Activated B cell treated with CpG ODN at 0.5 μM for 24 hours (primary cell): Measurements from ENCODE around the gene BCAS3. TPM values are rescaled to one million over a fixed set of nuclear protein-coding genes. Genes with fewer than 3 reads are reported as not detected.

Source experiments
- ATAC-seq: fragments of 200-7000 bp; cut with Tn5 transposase; one replicate; pipeline ENCODE4 v1.10.0; 2021; ENCODE audit warnings: low read depth, mild to moderate bottlenecking, moderate library complexity
- CTCF ChIA-PET: fragments of 350-600 bp; sonication (Branson Sonifier 250); formaldehyde crosslinking; loops from one replicate; lab custom pipeline; 2021; ENCODE audit warnings: antibody characterized with exemption; lab: Charles Lee
- POLR2A ChIA-PET: fragments of 350-600 bp; sonication (Branson Sonifier 250); formaldehyde crosslinking; loops from one replicate; lab custom pipeline; 2021; ENCODE audit warnings: antibody characterized with exemption; lab: Charles Lee
- DNase-seq: peaks from one replicate; pipeline ENCODE4 v3.0.0; 2022
- H3K27ac Mint-ChIP-seq: one replicate; pipeline ENCODE4 v1.8.0; 2020; ENCODE audit warnings: mixed read lengths
- H3K27me3 Mint-ChIP-seq: one replicate; pipeline ENCODE4 v1.8.0; 2021; ENCODE audit warnings: mixed read lengths
- H3K36me3 Mint-ChIP-seq: one replicate; pipeline ENCODE4 v1.8.0; 2021; ENCODE audit warnings: low read depth, mixed read lengths
- H3K4me1 Mint-ChIP-seq: one replicate; pipeline ENCODE4 v1.8.0; 2021; ENCODE audit warnings: mixed read lengths
- H3K4me3 Mint-ChIP-seq: one replicate; pipeline ENCODE4 v1.8.0; 2020; ENCODE audit warnings: mild to moderate bottlenecking, mixed read lengths
- H3K9me3 Mint-ChIP-seq: one replicate; pipeline ENCODE4 v1.8.0; 2020; ENCODE audit warnings: mixed read lengths
- CTCF ChIP-seq: fragments of 200-600 bp; IDR thresholded peaks from one replicate; pipeline ENCODE4 v1.8.0; 2022; ENCODE audit warnings: antibody characterized with exemption, mild to moderate bottlenecking
- intact Hi-C: fragments of 100-400 bp; cut with micrococcal nuclease; formaldehyde crosslinking; loops from one replicate; pipeline ENCODE4 v1.15.1; 2024
- total RNA-seq: library from RNA; stranded (reverse); gene quantifications from 2 replicates; pipeline ENCODE4 v1.2.3, GENCODE V29; 2022

BCAS3 gene
- total RNA-seq, 1 donor from 2014 or later = 37.5 TPM

GRCh38 chr17:61442136-61442775 lies 764.6 kb downstream of the BCAS3 start:
- intact Hi-C loops = no loop called here
- ChIA-PET CTCF (no interaction called here), POLR2A (no interaction called here)
- peaks cover 10% of the 10 kb centered on the region for H3K9me3 Mint-ChIP-seq
- DNase-seq = no peak
- no peaks in the 10 kb centered on the region for H3K4me1 Mint-ChIP-seq
- peaks cover 41% of the 10 kb centered on the region for H3K27me3 Mint-ChIP-seq
- TF ChIP-seq CTCF = no peak
- ATAC-seq = no peak
- no peak overlapping the region for H3K4me3 Mint-ChIP-seq
- no peaks in the 10 kb centered on the region for H3K36me3 Mint-ChIP-seq
- H3K27ac Mint-ChIP-seq = no peak overlapping the region

Other genes with a start within 250 kb of the BCAS3 start
- 25.5 and 29.9 TPM in 2 replicates for gene APPBP2, start 151.6 kb upstream of the BCAS3 start, total RNA-seq
- 12.9 and 13.3 TPM in 2 replicates for gene PPM1D, start 77.7 kb upstream of the BCAS3 start, total RNA-seq